ENCODE data around the gene PRDM16.

- no peak for TF ChIP-seq CTCF (conservative IDR thresholded peaks at IDR 0.05 in 1 of 2, IDR thresholded peaks at IDR 0.05 in 1 of 2; ENCODE audit: extremely low read depth in 1 of 2, insufficient read depth in 1 of 2, low read depth in 1 of 2, low read length in 2 of 2)
- no peak for TF ChIP-seq EZH2 (IDR thresholded peaks at IDR 0.05; ENCODE audit: borderline replicate concordance, low read length)
Measured at GRCh38 chr1:3049905-3050304, 19.1 kb upstream of the PRDM16 start.
